Mucosa of gallbladder (tissue), 1 donor: Measurements from ENCODE around the gene C1QL4. TPM values are rescaled to one million over a fixed set of nuclear protein-coding genes. Genes with fewer than 3 reads are reported as not detected.

Experiments used
- total RNA-seq: library from RNA; stranded (reverse); gene quantifications from one replicate; pipeline ENCODE4 v1.2.1, GENCODE V29; 2021
- donor health status: DM: no; HTN: no; CAD: no.

Gene C1QL4
- total RNA-seq, 1 donor from 2014 or later = 0.12 TPM

Other genes with a start within 250 kb of the C1QL4 start
- 1.5 TPM for gene DHH, start 242.4 kb downstream of the C1QL4 start, total RNA-seq
- gene LMBR1L, start 226.3 kb downstream of the C1QL4 start, total RNA-seq = 53.1 TPM
- 361 TPM for gene TUBA1B, start 205.8 kb downstream of the C1QL4 start, total RNA-seq
- gene TUBA1A, start 148.1 kb downstream of the C1QL4 start, total RNA-seq = 155 TPM
- 99.4 TPM for gene TUBA1C, start 72.1 kb downstream of the C1QL4 start, total RNA-seq
- 6.3 TPM for gene PRPH, start 42.0 kb downstream of the C1QL4 start, total RNA-seq
- gene TROAP, start 13.9 kb downstream of the C1QL4 start, total RNA-seq = 2.0 TPM
- 73.7 TPM for gene DNAJC22, start 9.7 kb upstream of the C1QL4 start, total RNA-seq
- gene SPATS2, start 30.3 kb upstream of the C1QL4 start, total RNA-seq = 32.1 TPM
- gene KCNH3, start 201.8 kb upstream of the C1QL4 start, total RNA-seq = 22.6 TPM
- gene MCRS1, start 231.0 kb upstream of the C1QL4 start, total RNA-seq = 64.5 TPM